ENCODE measurements around the gene CDC26.
A peak's percentile ranks its signal among the peaks of the same experiment; 100 is the strongest.

CDC26 gene

GRCh38 chr9:113219969-113220368 is 55.4 kb downstream of the CDC26 start:
- intact Hi-C loops (cut with micrococcal nuclease), result loop anchor here (1.0 to 5.0 kb wide), 4 partner anchors 14 to 65 kb away; partner anchors contain the start of genes CDC26 and PRPF4
- Mint-ChIP-seq H3K4me1 (ENCODE audit: low read depth) (peaks cover 34% of the 10 kb centered on the region), H3K27ac (peak overlapping the region; percentile 95)

GRCh38 chr9:113219186-113219936 is 56.0 kb downstream of the CDC26 start:
- Mint-ChIP-seq H3K4me3 (peak overlapping the region; percentile 95), H3K36me3 (ENCODE audit: low read depth) (peaks cover 49% of the 10 kb centered on the region), H3K27ac (peak overlapping the region; percentile 95), H3K9me3 (no peaks in the 10 kb centered on the region), H3K4me1 (ENCODE audit: low read depth) (peaks cover 39% of the 10 kb centered on the region), H3K27me3 (no peaks in the 10 kb centered on the region)
- intact Hi-C loops (cut with micrococcal nuclease), result loop anchor here (1.0 kb wide), 1 partner anchor 13 kb away; no protein-coding TSS in a partner anchor

More at GRCh38 chr9:113219969-113220368, 55.4 kb downstream of the CDC26 start:
- Mint-ChIP-seq H3K27me3 (no peaks in the 10 kb centered on the region), H3K36me3 (ENCODE audit: low read depth) (peaks cover 49% of the 10 kb centered on the region), H3K9me3 (no peaks in the 10 kb centered on the region), H3K4me3 (peak overlapping the region; percentile 95)

Data from dendritic cell treated with granulocyte-macrophage colony-stimulating factor and Interleukin-4, amounts not matched to agents 40 ng/mL and 50 ng/mL, for 4 days (primary cell).